Activated T-cell treated with anti-CD3 and anti-CD28 coated beads, Interleukin-2, amount 50 U/mL, for 72 hours (primary cell): ENCODE data around the gene PRR5L. TPM values are rescaled to one million over a fixed set of nuclear protein-coding genes. Genes with fewer than 3 reads are reported as not detected.
"Not testable (repeated sequence)": the region's sequence is repeated elsewhere in the genome, so short reads cannot be mapped to it uniquely, and the experiment has no call there.

Experiments
- ATAC-seq, 2 donors: fragments of 150-1000 bp; cut with Tn5 transposase; replicated peaks in 1 of 2; 2 replicates each; pipeline ENCODE4 v1.10.0; 2021; ENCODE audit warnings: moderate library complexity in 2 of 2, mild to moderate bottlenecking in 1 of 2
- DNase-seq, 2 donors: peaks; one replicate each; pipeline ENCODE4 v3.0.0; 2021 to 2022; ENCODE audit warnings: mixed read lengths in 1 of 2
- H3K27ac Mint-ChIP-seq: one replicate; pipeline ENCODE4 v1.8.0; 2022; ENCODE audit warnings: mild to moderate bottlenecking, moderate library complexity, mixed read lengths
- H3K27me3 Mint-ChIP-seq: one replicate; pipeline ENCODE4 v1.8.0; 2022; ENCODE audit warnings: low read depth, mixed read lengths
- H3K36me3 Mint-ChIP-seq, 2 donors: one replicate each; pipeline ENCODE4 v1.8.0; 2022; ENCODE audit warnings: mixed read lengths in 2 of 2, mild to moderate bottlenecking in 1 of 2; ENCODE audit not compliant: insufficient read depth in 2 of 2
- H3K4me1 Mint-ChIP-seq: one replicate; pipeline ENCODE4 v1.8.0; 2022; ENCODE audit warnings: low read depth, mixed read lengths
- H3K4me3 Mint-ChIP-seq, 2 donors: one replicate each; pipeline ENCODE4 v1.8.0; 2022; ENCODE audit warnings: mild to moderate bottlenecking in 2 of 2, mixed read lengths in 2 of 2, moderate library complexity in 2 of 2
- H3K9me3 Mint-ChIP-seq, 2 donors: one replicate each; pipeline ENCODE4 v1.8.0; 2022; ENCODE audit warnings: mixed read lengths in 2 of 2
- total RNA-seq, 2 donors: library from RNA; stranded (reverse); gene quantifications; one replicate each; pipeline ENCODE4 v1.2.3, GENCODE V29; 2022

Gene PRR5L
- total RNA-seq, 2 donors from 2014 or later = 14.2 to 14.6 TPM

DNA sequence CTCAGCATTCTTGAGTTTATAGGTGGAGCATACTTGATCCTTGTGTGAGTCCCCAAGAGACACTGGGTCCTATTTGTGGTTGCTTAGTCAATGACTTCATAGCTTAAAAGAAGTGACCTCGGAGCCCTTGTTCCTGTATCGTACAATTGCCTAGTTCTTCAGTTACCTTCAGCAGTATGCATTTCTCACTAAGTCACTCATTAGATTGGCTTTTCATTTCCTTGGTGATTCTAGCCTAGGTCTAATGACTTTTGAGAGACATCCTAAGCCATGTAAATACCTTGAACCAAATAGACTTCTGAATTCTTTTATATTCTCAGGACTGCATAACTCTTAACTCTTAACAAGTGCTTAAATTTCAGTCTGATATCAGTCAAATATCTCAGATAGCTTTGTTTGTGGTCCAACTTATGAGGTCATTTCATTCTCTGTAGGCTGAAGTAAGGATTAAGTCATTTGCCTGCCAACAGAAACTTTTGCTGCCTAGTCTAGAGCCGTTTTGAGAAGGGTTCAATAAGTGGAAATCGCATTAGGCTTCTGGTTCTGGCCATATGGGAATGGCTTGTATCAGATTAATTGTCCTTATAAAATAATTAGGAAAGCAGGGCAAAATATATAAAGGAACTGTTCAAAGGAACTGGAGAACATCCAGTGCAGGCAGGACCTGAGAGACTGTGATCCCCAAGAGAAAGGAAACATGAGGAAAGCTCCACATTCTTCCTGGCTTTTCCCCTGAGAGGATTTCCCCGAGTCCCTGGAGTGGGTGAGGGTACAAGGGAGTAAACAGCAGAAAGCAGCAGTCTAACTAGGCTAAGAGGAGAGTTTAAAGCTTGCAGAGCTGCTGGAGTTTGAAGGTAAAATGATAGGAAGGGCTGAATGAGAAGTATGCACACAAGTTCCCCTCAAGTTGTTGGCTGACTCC is 174.1 kb downstream of the PRR5L start:
- Mint-ChIP-seq H3K4me1 (no peaks in the 10 kb centered on the region), H3K9me3 (no peaks in the 10 kb centered on the region), H3K27me3 (no peaks in the 10 kb centered on the region), H3K27ac (no peak overlapping the region), H3K36me3 (no peaks in the 10 kb centered on the region), H3K4me3 (no peak overlapping the region)
- ATAC-seq = no peak
- DNase-seq = no peak

DNA sequence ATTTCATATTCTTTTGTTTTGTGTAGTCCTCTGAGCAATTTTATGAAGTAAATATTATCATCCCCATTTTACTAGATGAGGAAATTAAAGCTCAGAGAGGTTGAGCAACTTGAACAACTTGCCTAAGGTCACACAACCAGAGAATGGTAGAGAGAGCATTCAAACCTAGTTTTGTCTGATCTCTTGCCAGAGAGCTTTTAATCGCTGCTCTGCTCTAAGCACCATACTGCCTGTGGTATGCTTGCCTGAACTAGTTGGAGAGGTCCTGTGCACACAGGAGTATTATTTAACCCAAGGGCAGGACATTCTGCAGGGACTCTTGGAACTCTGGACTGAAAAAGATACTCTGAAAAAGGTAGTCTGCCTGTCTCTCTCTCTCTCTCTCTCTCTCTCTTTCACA is 175.5 kb downstream of the PRR5L start:
- no peak for DNase-seq
- Mint-ChIP-seq H3K36me3 (no peaks in the 10 kb centered on the region), H3K9me3 (no peaks in the 10 kb centered on the region), H3K4me3 (no peak overlapping the region), H3K4me1 (no peaks in the 10 kb centered on the region), H3K27me3 (no peaks in the 10 kb centered on the region), H3K27ac (no peak overlapping the region)
- ATAC-seq = no peak

DNA sequence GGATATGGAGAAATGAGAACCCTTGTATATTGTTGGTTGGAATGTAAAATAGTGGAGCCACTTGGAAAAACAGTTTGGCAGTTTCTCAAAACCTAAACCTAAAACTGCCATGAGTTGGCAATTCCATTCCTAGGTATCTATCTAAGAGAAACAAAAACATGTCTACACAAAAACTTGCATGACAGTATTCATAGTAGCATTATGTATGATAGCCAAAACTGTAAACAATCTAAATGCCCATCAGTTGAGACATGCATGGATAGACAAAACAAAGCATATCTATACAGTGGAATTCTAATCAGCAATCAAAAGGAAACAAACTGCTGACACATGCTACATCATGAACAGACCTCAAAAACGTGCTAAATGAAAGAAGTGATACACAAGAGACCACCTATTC is 179.1 kb downstream of the PRR5L start:
- no peaks in the 10 kb centered on the region for H3K9me3 Mint-ChIP-seq
- DNase-seq = no peak
- peaks cover 7% of the 10 kb centered on the region for H3K4me1 Mint-ChIP-seq
- no peak for ATAC-seq
- H3K4me3 Mint-ChIP-seq = no peak overlapping the region
- H3K27me3 Mint-ChIP-seq = no peaks in the 10 kb centered on the region
- H3K27ac Mint-ChIP-seq = no peak overlapping the region
- H3K36me3 Mint-ChIP-seq = no peaks in the 10 kb centered on the region

DNA sequence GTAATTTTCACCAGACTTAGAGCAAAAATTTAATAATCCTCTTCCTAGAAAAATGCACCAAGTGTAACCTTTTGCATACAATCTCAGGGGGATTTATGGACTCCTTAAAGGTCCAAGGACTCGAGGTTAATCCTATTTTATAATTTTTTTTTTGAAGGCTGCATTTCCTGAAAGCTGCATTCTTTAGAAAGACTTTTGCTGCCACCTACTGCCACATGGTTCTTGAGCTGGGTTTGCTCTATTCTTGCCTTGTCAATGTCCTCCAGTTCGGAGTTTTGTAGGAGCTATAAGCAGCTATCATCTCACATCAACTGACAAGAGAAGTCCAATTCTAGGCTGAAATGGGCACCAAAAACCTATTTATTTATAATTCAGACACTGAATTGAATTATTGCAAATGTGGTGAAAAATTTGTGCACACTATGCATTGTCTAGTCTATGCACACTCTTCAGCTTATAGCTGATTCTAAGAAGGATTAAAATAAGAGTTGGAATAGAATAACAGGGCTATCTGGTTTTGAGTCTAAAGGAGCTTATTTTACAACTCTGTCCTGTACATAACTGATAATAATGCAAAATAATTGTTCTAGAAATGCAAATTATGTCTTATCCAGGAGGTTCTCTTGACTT is 182.7 kb downstream of the PRR5L start:
- Mint-ChIP-seq H3K27ac (no peak overlapping the region), H3K9me3 (no peaks in the 10 kb centered on the region), H3K27me3 (no peaks in the 10 kb centered on the region), H3K4me1 (peaks cover 7% of the 10 kb centered on the region), H3K36me3 (peaks cover 0 to 2% of the 10 kb centered on the region in 2 donors), H3K4me3 (no peak overlapping the region)
- no peak for ATAC-seq
- DNase-seq = peak; percentile 9 to 12

DNA sequence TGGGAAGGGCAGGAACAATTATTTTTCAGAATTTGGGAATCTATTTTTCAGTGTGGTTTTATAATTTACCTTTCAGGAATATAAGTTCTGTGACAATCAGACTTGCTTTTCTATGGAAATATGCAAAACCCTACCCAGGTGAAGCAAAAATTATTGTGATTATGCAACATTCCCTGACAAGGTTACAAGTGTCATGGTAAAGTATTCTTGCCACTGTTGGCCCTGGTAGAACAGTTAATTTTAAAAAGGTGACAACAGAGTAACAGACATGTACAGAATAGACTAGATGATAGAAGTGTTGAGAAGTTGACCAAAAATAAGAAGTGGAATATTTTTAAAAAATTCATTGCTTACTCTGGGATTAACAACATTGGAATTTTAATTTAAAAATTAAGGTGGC is 184.7 kb downstream of the PRR5L start:
- ATAC-seq (no peak), DNase-seq (no peak)
- no peaks in the 10 kb centered on the region for H3K9me3 Mint-ChIP-seq
- no peaks in the 10 kb centered on the region for H3K27me3 Mint-ChIP-seq
- H3K4me1 Mint-ChIP-seq = peaks cover 7% of the 10 kb centered on the region
- peaks cover 2 to 3% of the 10 kb centered on the region in 2 donors for H3K36me3 Mint-ChIP-seq
- H3K27ac Mint-ChIP-seq = no peak overlapping the region
- no peak overlapping the region for H3K4me3 Mint-ChIP-seq

DNA sequence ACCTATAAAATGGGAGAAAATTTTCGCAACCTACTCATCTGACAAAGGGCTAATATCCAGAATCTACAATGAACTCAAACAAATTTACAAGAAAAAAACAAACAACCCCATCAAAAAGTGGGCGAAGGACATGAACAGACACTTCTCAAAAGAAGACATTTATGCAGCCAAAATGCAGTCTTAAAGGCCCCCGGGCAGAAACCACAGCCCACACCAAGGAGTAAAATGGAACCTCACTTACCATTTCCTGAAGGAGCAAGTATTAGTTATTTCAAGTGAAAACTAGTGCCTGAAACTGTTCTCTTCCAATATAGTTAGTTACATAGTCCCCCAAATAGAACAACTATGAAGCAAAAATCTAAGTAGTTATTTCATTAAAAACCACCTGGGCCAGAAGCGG is 187.0 kb downstream of the PRR5L start:
- H3K36me3 Mint-ChIP-seq, H3K27ac Mint-ChIP-seq, H3K9me3 Mint-ChIP-seq, H3K4me3 Mint-ChIP-seq, H3K27me3 Mint-ChIP-seq, DNase-seq, ATAC-seq, H3K4me1 Mint-ChIP-seq: not testable (repeated sequence)

DNA sequence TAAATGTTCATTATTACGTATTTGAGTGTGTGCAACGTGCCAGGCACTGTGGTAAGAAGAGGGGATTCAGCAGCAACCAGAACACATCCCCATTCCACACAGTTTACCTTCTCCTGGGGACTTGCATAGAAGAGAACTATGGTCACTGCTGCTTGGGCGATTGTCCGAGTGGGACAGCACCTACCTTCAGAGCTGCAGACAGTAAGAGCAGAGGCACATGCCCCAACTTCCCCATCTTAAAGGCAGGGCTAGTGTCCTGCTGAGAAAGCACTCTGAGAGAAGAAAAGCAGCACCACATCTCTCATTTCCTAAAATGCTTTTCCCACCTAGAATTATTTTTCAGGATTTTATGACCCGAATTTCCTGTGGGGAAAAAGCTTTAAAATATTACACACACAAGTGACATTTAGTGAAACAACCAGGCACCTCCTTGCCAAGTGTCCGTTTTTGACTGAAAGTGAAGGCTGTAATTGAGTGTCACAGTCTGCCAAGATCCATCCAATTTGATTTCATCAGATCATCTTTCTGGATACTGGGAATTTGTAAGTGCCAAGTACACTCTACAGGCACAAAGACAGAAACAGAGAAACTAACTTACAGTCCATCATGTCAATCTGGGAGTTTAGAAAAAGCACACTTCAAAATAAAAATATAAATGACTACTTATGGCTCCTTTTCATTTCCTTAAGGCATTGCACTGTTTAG is 189.4 kb downstream of the PRR5L start:
- Mint-ChIP-seq H3K27me3 (no peaks in the 10 kb centered on the region), H3K36me3 (peaks cover 3 to 8% of the 10 kb centered on the region in 2 donors), H3K4me3 (no peak overlapping the region), H3K4me1 (peaks cover 11% of the 10 kb centered on the region), H3K9me3 (no peaks in the 10 kb centered on the region), H3K27ac (no peak overlapping the region)
- no peak for DNase-seq
- ATAC-seq = no peak

DNA sequence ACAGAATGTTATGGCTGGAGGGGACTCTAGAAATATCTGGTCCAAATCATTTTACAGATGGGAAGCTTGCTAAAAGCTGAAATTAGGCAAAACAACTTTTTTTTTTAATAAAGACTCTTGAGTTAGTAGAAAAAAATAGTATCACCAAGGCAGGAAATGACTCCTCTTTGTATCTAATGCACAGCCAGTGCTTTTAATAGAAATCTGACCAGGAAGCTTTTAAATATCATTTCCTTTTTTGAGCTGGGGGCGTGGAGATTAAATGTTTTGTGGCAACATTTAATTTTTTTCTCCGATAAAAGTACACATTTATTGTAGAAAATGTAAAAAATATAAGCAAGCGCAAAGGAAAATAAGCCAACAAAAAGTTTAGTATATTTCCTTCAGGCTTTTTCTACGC is 191.5 kb downstream of the PRR5L start:
- peaks cover 13% of the 10 kb centered on the region for H3K4me1 Mint-ChIP-seq
- no peak for DNase-seq
- peaks cover 12 to 20% of the 10 kb centered on the region in 2 donors for H3K36me3 Mint-ChIP-seq
- H3K27me3 Mint-ChIP-seq = no peaks in the 10 kb centered on the region
- H3K4me3 Mint-ChIP-seq = no peak overlapping the region
- no peak for ATAC-seq
- H3K9me3 Mint-ChIP-seq = no peaks in the 10 kb centered on the region
- H3K27ac Mint-ChIP-seq = peak overlapping the region; percentile 62

DNA sequence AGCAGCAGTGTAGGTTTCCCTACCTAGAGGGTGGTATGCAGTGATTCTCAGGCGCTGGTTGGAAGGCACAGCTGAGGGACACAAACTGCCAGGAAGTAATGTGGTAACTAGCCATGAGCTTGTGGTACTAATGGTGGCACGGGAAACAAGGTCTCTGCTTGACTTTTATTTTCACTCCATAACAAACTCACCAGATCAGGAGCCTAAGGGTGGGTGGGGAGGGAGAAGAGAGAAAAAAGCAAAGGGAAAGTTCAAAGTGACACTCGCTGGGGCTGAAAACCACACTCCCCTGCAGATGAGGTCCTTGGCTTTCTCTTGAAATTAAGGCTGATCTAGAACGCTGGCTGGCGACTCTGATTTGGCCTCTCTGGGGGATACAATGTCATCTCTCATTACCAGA is 192.0 kb downstream of the PRR5L start:
- peaks cover 17% of the 10 kb centered on the region for H3K4me1 Mint-ChIP-seq
- H3K27ac Mint-ChIP-seq = peak overlapping the region; percentile 62
- H3K36me3 Mint-ChIP-seq = peaks cover 12 to 21% of the 10 kb centered on the region in 2 donors
- ATAC-seq = peak in 1 of 2 donors; percentile 15
- no peak overlapping the region for H3K4me3 Mint-ChIP-seq
- DNase-seq = no peak
- H3K27me3 Mint-ChIP-seq = no peaks in the 10 kb centered on the region
- H3K9me3 Mint-ChIP-seq = no peaks in the 10 kb centered on the region

DNA sequence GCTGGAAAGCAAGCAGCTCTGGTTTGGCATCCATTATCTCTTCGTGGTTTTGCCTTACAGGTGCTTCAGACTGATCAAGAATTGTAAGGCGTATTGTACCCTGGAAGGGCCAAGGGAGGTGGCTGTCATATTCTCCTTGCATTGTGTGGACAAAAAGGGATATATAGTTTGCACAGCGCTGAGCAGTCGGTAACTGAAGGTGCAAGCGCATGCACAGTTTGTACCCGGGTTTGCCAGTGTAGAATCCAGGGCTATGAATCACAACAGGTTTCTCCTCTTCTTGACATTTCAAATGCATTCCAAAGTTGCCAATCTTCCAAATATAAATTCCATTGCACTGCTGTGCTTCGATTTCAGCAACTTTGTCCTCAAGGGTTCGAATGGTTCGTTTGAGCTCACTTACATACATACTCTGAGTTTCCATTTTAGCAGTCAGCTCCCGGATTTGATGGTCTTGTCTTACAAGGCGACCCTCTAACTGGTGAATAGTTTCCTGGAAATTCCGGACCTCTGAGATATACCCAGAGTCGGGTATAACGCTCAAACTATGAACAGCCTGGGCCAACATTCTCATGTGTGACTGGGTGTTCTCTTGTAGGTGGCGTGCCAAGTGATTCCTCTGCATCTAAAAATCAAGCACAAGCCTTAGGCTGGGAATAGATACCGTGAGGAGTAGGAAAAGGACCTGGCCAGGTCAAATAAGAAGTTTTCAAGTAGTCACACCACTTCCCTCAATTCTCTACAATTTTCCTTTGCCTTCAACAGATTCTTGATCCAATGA is 194.1 kb downstream of the PRR5L start:
- Mint-ChIP-seq H3K9me3 (no peaks in the 10 kb centered on the region), H3K27me3 (no peaks in the 10 kb centered on the region), H3K27ac (no peak overlapping the region), H3K4me3 (no peak overlapping the region), H3K36me3 (peaks cover 9 to 21% of the 10 kb centered on the region in 2 donors), H3K4me1 (peaks cover 17% of the 10 kb centered on the region)
- no peak for ATAC-seq
- no peak for DNase-seq

DNA sequence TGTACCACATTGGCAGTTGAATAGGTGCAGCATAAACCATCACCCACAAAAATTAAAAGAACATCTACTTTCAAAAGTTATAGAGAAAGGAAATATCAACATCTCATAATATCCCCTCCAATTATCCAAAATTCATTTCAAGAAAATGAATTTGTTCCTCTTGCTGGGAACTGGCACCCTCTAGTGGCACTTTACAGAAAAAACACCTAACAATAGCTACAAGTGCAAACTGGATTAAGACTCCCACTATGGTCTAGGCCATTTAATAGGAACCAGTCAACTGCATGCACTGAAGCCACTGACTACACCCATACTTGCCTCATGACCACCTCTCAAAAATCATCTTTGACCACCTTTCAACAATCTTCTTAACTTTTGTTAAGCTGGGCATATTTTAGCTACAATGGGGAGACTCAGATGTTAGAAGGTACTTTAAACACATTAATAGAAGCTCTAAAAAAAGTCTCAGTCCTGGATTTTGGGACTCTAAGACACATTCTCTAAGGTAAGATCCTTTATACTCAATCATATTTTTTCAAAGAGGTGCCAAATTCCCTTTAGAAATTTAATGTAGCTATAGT is 196.7 kb downstream of the PRR5L start:
- H3K4me3 Mint-ChIP-seq = no peak overlapping the region
- H3K36me3 Mint-ChIP-seq = peaks cover 9 to 21% of the 10 kb centered on the region in 2 donors
- no peaks in the 10 kb centered on the region for H3K9me3 Mint-ChIP-seq
- H3K27me3 Mint-ChIP-seq = no peaks in the 10 kb centered on the region
- H3K4me1 Mint-ChIP-seq = peaks cover 15% of the 10 kb centered on the region
- H3K27ac Mint-ChIP-seq = peak overlapping the region; percentile 67
- peak in 1 of 2 donors; percentile 42 for ATAC-seq
- DNase-seq = peak; percentile 21 to 29

DNA sequence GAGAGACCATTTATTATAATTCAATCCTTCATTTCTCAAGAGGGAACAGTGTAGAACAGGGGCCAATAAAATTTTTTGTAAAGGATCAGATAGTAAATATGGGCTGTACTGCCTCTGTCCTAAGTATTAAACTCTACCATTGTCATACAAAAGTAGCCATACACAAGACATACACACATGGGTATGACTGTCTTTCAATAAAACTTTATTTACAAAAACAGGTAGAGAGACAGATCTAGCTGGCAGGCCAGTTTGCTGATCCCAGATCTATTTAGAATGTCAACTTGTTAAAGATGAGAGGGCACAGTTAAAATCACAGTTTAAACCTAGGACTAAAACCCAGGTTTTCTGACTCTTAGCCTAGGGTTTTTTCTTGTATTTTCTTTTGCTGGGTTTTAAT is 197.2 kb downstream of the PRR5L start:
- Mint-ChIP-seq H3K27me3 (no peaks in the 10 kb centered on the region), H3K4me3 (no peak overlapping the region), H3K36me3 (peaks cover 9 to 21% of the 10 kb centered on the region in 2 donors), H3K27ac (peak overlapping the region; percentile 67), H3K9me3 (no peaks in the 10 kb centered on the region), H3K4me1 (peaks cover 11% of the 10 kb centered on the region)
- ATAC-seq (no peak), DNase-seq (no peak)
